Spleen (tissue), 11 donors: ENCODE measurements around the gene C21orf58. TPM values are rescaled to one million over a fixed set of nuclear protein-coding genes. Genes with fewer than 3 reads are reported as not detected.
A peak's percentile ranks its signal among the peaks of the same experiment; 100 is the strongest.

Experiments
- DNase-seq: peaks from one replicate; pipeline ENCODE4 v3.0.0-alpha.2; 2020
- H3K27ac ChIP-seq, 8 donors: fragments of 200-600 bp; sonication (generic) in 7 of 8; 1 replicate in 4 of 8; 2 replicates in 4 of 8; pipeline versions ENCODE4 v1.5.0 to v1.8.0; 2016 to 2021; ENCODE audit warnings: inconsistent platforms in 4 of 8, mild to moderate bottlenecking in 4 of 8, moderate library complexity in 1 of 8
- H3K27me3 ChIP-seq, 7 donors: fragments of 200-600 bp; sonication (generic) in 6 of 7; replicated peaks in 1 of 7; 1 replicate in 4 of 7; 2 replicates in 3 of 7; pipeline versions ENCODE4 v1.5.0 to v1.8.0; 2016 to 2021; ENCODE audit warnings: inconsistent platforms in 3 of 7, mild to moderate bottlenecking in 1 of 7
- H3K36me3 ChIP-seq, 6 donors: fragments of 200-600 bp; sonication (generic) in 5 of 6; 1 replicate in 4 of 6; 2 replicates in 2 of 6; pipeline versions ENCODE4 v1.5.0 to v1.8.0; 2016 to 2021; ENCODE audit warnings: inconsistent platforms in 2 of 6
- H3K4me1 ChIP-seq, 6 donors: fragments of 200-600 bp; sonication (generic) in 5 of 6; 1 replicate in 3 of 6; 2 replicates in 3 of 6; pipeline versions ENCODE4 v1.5.0 to v1.8.0; 2016 to 2021; ENCODE audit warnings: inconsistent platforms in 3 of 6
- H3K4me3 ChIP-seq, 8 donors: fragments of 200-600 bp; sonication (generic) in 7 of 8; 1 replicate in 4 of 8; 2 replicates in 4 of 8; pipeline versions ENCODE4 v1.5.0 to v1.8.0; 2016 to 2021; ENCODE audit warnings: inconsistent platforms in 4 of 8, mild to moderate bottlenecking in 4 of 8, moderate library complexity in 2 of 8
- H3K9me3 ChIP-seq, 8 donors: fragments of 200-600 bp; sonication (generic) in 7 of 8; 1 replicate in 4 of 8; 2 replicates in 4 of 8; pipeline versions ENCODE4 v1.5.0 to v1.8.0; 2016 to 2021; ENCODE audit warnings: inconsistent platforms in 4 of 8
- POLR2A ChIP-seq, 3 donors: fragments of 450-650 bp; IDR thresholded peaks; one replicate each; pipeline ENCODE4 v1.5.1; 2017; ENCODE audit warnings: antibody characterized with exemption in 3 of 3, mild to moderate bottlenecking in 1 of 3
- POLR2AphosphoS5 ChIP-seq, 3 donors: sonication (generic); formaldehyde crosslinking; IDR thresholded peaks; one replicate each; pipeline ENCODE4 v1.5.1; 2017; ENCODE audit warnings: antibody characterized with exemption in 3 of 3
- WGBS, 5 donors: extraction: QIAGEN DNeasy Blood & Tissue Kit in 3 of 5; methylation state at CpG; one replicate each; pipeline versions ENCODE4 v1.1.5 to v1.1.7; 2013 to 2018; 5-methylcytosine and 5-hydroxymethylcytosine counted together
- intact Hi-C: fragments of 100-400 bp; cut with DNase I; formaldehyde crosslinking; loops from one replicate; pipeline ENCODE4 v1.15.0; 2023; ENCODE audit warnings: low total_unique reads
- polyA plus RNA-seq, 3 donors: library from polyadenylated mRNA; stranded (reverse); fragments of 200-250 nt; gene quantifications; one replicate each; pipeline ENCODE4 v1.2.1, GENCODE V29; 2013
- total RNA-seq, 7 donors: library from RNA; depleted of rRNA in 3 of 7; stranded (reverse); fragments of >200 nt in 3 of 7; fragmentation: NEBNext Ultra II Directional in 4 of 7; extraction: Animal tissue kit (Norgen Biotek cat#: 25700) in 4 of 7; gene quantifications; one replicate each; pipeline versions ENCODE4 v1.1.0 to v1.2.1, GENCODE V29; 2016 to 2021
- TF ChIP-seq, protein P1 (sequence below), 11 experiments: fragments of 200-600 bp in 7 of 11; fragments of 450-650 bp in 4 of 11; sonication (generic) in 4 of 11; IDR thresholded peaks in 8 of 11; conservative IDR thresholded peaks in 3 of 11; 1 replicate in 7 of 11; 2 replicates in 4 of 11; pipeline versions ENCODE4 v1.4.0 to v1.8.0; 2016 to 2021; ENCODE audit warnings: antibody characterized with exemption in 11 of 11, inconsistent platforms in 4 of 11, mild to moderate bottlenecking in 1 of 11
- donor health status: healthy with polysubstance abuse.
- donor health status: DM: no; HTN: no; CAD: no; lungs with moderate emphysema.
- donor health status: DM: no; HTN: no; CAD: no.
- donor health status: Bipolar disorder and iron deficiency.
- donor health status: healthy.
- donor health status: DM: no; HTN: no; CAD: no.
- donor health status: DM: yes; HTN: yes; CAD: no.

The C21orf58 gene
- total and polyA plus RNA-seq, 10 donors, result 1.4 to 5.8 (median 3.9) TPM

DNA sequence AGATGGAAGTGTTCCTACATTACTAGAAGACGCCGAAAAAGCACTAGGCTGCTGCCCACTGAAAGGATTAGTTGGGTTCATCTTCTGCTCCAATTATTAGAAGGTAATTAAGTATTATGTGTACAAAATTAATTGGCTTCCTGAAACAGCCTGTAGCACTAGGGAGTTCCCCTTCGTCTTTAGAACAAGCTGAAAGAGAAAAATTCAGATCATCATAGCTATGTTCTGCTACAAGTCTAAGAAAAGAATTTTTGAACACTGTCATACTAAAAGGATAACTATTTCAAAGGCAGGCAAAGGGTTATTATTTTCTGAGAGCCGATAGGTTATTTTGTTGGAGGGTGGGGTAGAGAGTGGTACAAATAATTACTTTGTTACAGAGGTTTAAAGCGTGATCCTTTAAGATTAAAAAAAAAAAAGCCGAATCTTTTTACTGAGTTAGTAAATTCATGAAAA, 38.4 kb downstream of the C21orf58 start, which contains the start of gene MCM3AP:
Gene MCM3AP, minus strand, starts transcription at position 406 of the 456 bp plus-strand sequence. Its CDS starts 325 bp downstream, at position 81.
- no peak for DNase-seq
- Histone ChIP-seq H3K9me3 (no peaks in the 10 kb centered on the region), H3K36me3 (peaks cover 0 to 46% (median 20%) of the 10 kb centered on the region in 6 donors), H3K4me1 (peaks cover 39 to 91% (median 60%) of the 10 kb centered on the region in 6 donors), H3K27ac (peak within 1 kb of the TSS; percentile 90 to 98 (median 96)), H3K4me3 (peak within 1 kb of the TSS; percentile 68 to 99 (median 92)), H3K27me3 (no peaks in the 10 kb centered on the region)
- WGBS, 5 donors, result 32 to 36% (median 34%) methylated on average over 6 of the region's 6 CpGs
- intact Hi-C loops, result loop anchor here (5.0 kb wide), 1 partner anchor 42 kb away; a partner anchor contains a TSS
- TF ChIP-seq, protein P1, sequence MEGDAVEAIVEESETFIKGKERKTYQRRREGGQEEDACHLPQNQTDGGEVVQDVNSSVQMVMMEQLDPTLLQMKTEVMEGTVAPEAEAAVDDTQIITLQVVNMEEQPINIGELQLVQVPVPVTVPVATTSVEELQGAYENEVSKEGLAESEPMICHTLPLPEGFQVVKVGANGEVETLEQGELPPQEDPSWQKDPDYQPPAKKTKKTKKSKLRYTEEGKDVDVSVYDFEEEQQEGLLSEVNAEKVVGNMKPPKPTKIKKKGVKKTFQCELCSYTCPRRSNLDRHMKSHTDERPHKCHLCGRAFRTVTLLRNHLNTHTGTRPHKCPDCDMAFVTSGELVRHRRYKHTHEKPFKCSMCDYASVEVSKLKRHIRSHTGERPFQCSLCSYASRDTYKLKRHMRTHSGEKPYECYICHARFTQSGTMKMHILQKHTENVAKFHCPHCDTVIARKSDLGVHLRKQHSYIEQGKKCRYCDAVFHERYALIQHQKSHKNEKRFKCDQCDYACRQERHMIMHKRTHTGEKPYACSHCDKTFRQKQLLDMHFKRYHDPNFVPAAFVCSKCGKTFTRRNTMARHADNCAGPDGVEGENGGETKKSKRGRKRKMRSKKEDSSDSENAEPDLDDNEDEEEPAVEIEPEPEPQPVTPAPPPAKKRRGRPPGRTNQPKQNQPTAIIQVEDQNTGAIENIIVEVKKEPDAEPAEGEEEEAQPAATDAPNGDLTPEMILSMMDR (IDR thresholded peaks at IDR 0.05 in 8 of 11, conservative IDR thresholded peaks at IDR 0.05 in 3 of 11), result no peak
- TF ChIP-seq POLR2A (IDR thresholded peaks at IDR 0.05) (no peak), POLR2AphosphoS5 (IDR thresholded peaks at IDR 0.05) (no peak)

DNA sequence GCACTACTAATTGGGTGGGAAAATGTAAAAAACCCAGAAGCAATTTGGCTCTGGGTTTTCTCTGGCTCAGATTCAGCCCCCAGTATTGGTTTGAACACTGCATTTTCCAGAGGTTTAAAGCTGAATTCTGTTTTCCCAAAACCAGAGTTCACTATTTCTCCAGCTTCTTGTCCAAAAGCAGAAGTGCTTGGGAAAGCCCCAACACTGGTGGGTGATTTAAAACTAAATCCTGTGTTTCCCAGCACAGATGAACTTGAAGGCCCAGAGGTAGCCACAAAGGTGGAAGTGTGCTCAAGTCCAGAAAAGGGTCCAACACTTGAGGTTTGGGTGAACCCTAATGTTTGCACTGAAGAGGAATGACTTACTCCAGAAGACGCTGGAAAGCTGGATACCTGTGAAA, 38.9 kb downstream of the C21orf58 start:
- Histone ChIP-seq H3K4me3 (peak overlapping the region in 6 of 8 donors; percentile 68 to 99 (median 95)), H3K27me3 (no peaks in the 10 kb centered on the region), H3K4me1 (peaks cover 39 to 88% (median 60%) of the 10 kb centered on the region in 6 donors), H3K36me3 (peaks cover 1 to 51% (median 25%) of the 10 kb centered on the region in 6 donors), H3K9me3 (no peaks in the 10 kb centered on the region), H3K27ac (peak overlapping the region in 5 of 8 donors; percentile 1 to 98 (median 49))
- 71 to 100% (median 88%) methylated on average over 1 of the region's 1 CpG for WGBS, 5 donors
- intact Hi-C loops, result loop anchor here (5.0 kb wide), 1 partner anchor 43 kb away; a partner anchor contains a TSS
- no peak for DNase-seq
- no peak for TF ChIP-seq POLR2A (IDR thresholded peaks at IDR 0.05)
- TF ChIP-seq POLR2AphosphoS5 (IDR thresholded peaks at IDR 0.05), result no peak
- TF ChIP-seq, protein P1 (IDR thresholded peaks at IDR 0.05 in 8 of 11, conservative IDR thresholded peaks at IDR 0.05 in 3 of 11), result no peak

DNA sequence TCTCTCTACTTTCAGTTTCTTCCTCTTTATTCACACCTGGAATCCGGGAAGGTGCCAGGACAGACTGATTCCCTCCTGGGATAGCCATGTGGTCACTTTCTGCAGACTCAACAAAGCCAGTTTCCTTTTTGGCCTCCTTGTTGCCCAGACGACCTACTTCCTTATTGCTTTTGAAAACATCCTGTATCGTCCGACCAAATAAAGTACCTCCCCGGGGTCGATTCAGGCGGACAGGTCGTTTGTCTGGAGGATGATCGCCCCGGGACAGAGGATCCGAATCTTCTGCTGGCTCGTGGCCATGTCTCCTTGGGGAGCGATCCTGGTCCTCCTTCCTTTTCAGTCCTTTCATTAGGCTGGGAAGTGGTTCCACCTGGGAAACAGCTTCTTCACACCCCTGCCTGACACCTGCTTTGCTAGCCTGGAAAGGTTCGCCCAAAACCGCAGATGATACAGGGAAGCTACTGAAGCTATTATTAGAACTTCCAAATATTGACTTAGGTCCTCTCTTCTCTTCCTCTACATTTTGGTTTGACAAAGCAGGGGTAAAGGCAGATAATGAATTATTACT, 39.5 kb downstream of the C21orf58 start:
- H3K4me1 ChIP-seq, result peaks cover 39 to 82% (median 60%) of the 10 kb centered on the region in 6 donors

DNA sequence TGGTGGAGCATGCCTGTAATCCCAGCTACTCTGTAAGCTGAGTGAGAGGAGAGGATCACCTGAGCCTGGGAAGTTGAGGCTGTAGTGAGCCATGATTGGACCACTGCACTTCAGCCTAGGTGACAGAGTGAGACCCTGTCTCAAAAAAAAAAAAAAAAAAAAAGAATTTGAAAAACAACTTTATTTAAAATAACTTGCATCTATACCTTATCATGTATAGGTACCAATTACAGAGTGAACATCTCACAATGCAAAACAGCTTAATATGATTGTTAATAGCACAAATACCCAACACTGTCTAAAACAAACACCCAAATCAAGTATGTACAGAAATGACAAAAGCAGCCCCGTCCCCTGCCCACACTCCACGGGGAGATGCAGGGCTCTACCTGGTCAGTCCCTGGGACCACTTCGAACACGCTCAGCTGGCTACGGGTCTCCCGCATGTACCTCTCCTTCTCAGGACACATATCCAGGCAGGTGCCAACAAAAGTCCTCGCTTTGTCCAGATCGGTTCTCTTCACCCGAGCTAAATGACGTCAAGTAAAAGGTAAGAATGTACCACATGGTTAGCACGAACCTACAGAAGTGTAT, 48.8 kb downstream of the C21orf58 start:
- no peak for DNase-seq
- WGBS, 5 donors, result 91 to 96% (median 95%) methylated on average over 11 of the region's 11 CpGs
- intact Hi-C loops, result no loop called here

More for the DNA sequence above, 39.5 kb downstream of the C21orf58 start:
- Histone ChIP-seq H3K9me3 (no peaks in the 10 kb centered on the region), H3K27me3 (no peaks in the 10 kb centered on the region), H3K27ac (peak overlapping the region in 5 of 8 donors; percentile 1 to 98 (median 35)), H3K4me3 (peak overlapping the region in 2 of 8 donors; percentile 15 to 99), H3K36me3 (peaks cover 4 to 56% (median 31%) of the 10 kb centered on the region in 6 donors)
- no peak for TF ChIP-seq POLR2A (IDR thresholded peaks at IDR 0.05)
- peak in 1 of 3 donors; percentile 13 for TF ChIP-seq POLR2AphosphoS5 (IDR thresholded peaks at IDR 0.05)
- intact Hi-C loops, result no loop called here
- WGBS, 5 donors, result 48 to 63% (median 61%) methylated on average over 15 of the region's 15 CpGs
- DNase-seq, result no peak

More for the DNA sequence above, 48.8 kb downstream of the C21orf58 start:
- Histone ChIP-seq H3K27ac (no peak overlapping the region), H3K4me3 (no peak overlapping the region), H3K36me3 (peaks cover 13 to 100% (median 99%) of the 10 kb centered on the region in 6 donors), H3K4me1 (peaks cover 0 to 7% (median 0%) of the 10 kb centered on the region in 6 donors), H3K9me3 (no peaks in the 10 kb centered on the region), H3K27me3 (no peaks in the 10 kb centered on the region)
- TF ChIP-seq POLR2AphosphoS5 (IDR thresholded peaks at IDR 0.05) (no peak), POLR2A (IDR thresholded peaks at IDR 0.05) (no peak)
- TF ChIP-seq, protein P1 (IDR thresholded peaks at IDR 0.05 in 8 of 11, conservative IDR thresholded peaks at IDR 0.05 in 3 of 11), result no peak
